KOPT-K1 (cell line): ENCODE measurements around the gene CYP51A1.
"Not testable (repeated sequence)": the region's sequence is repeated elsewhere in the genome, so short reads cannot be mapped to it uniquely, and the experiment has no call there.

Experiments
- H3K27ac ChIP-seq: fragments of 200-600 bp; sonication (generic); 2 replicates; pipeline ENCODE4 v1.5.1; 2016; ENCODE audit warnings: antibody characterized with exemption, mild to moderate bottlenecking, low read depth, low read length; ENCODE audit not compliant: poor library complexity, severe bottlenecking
- H3K36me3 ChIP-seq: fragments of 200-600 bp; sonication (generic); 2 replicates; pipeline ENCODE4 v1.5.1; 2017; ENCODE audit warnings: antibody characterized with exemption, mild to moderate bottlenecking, low read length, moderate library complexity; ENCODE audit not compliant: insufficient read depth
- H3K9me3 ChIP-seq: fragments of 200-600 bp; sonication (generic); 2 replicates; pipeline ENCODE4 v1.5.1; 2017; ENCODE audit warnings: antibody characterized with exemption, low read length, mild to moderate bottlenecking; ENCODE audit not compliant: insufficient read depth, poor library complexity, severe bottlenecking

Gene CYP51A1

GRCh38 chr7:92134271-92135051, at the start of gene CYP51A1:
TSS of gene CYP51A1 (minus strand) at chr7:92134477. CDS start at chr7:92134364, 113 bp downstream.
- peak within 1 kb of the TSS; percentile 66 for H3K27ac ChIP-seq

GRCh38 chr7:92178928-92179924, 44.9 kb upstream of the CYP51A1 start, which contains the start of gene LRRD1:
TSS of gene LRRD1 (minus strand) at chr7:92179142. CDS start at chr7:92165202, 13,940 bp downstream.
- Histone ChIP-seq H3K9me3 (peaks cover 10% of the 10 kb centered on the region), H3K36me3 (no peaks in the 10 kb centered on the region), H3K27ac (no peak within 1 kb of the TSS)

More at GRCh38 chr7:92134271-92135051, at the start of gene CYP51A1:
- H3K9me3 ChIP-seq: no peaks in the 10 kb centered on the region
- H3K36me3 ChIP-seq: peaks cover 13% of the 10 kb centered on the region; the same call in 1 of the 2 replicates

- Histone ChIP-seq H3K36me3 (no peaks in the 10 kb centered on the region), H3K27ac (no peak overlapping the region), H3K9me3 (no peaks in the 10 kb centered on the region)
Measured at GRCh38 chr7:92177362-92177761, 43.1 kb upstream of the CYP51A1 start.

- not testable (repeated sequence) for H3K36me3 ChIP-seq
Measured at GRCh38 chr7:92169529-92169928, 35.3 kb upstream of the CYP51A1 start.

GRCh38 chr7:92161271-92161670, 27.0 kb upstream of the CYP51A1 start:
- Histone ChIP-seq H3K9me3 (no peaks in the 10 kb centered on the region), H3K27ac (no peak overlapping the region), H3K36me3 (no peaks in the 10 kb centered on the region)

More at GRCh38 chr7:92169529-92169928, 35.3 kb upstream of the CYP51A1 start:
- not testable (repeated sequence) for H3K9me3 ChIP-seq, H3K27ac ChIP-seq

- Histone ChIP-seq H3K27ac (no peak overlapping the region), H3K36me3 (no peaks in the 10 kb centered on the region)
Measured at GRCh38 chr7:92158660-92159575, 24.6 kb upstream of the CYP51A1 start.

GRCh38 chr7:92156990-92157389, 22.7 kb upstream of the CYP51A1 start:
- no peaks in the 10 kb centered on the region for H3K9me3 ChIP-seq
- no peaks in the 10 kb centered on the region for H3K36me3 ChIP-seq
- no peak overlapping the region for H3K27ac ChIP-seq

More at GRCh38 chr7:92158660-92159575, 24.6 kb upstream of the CYP51A1 start:
- H3K9me3 ChIP-seq: no peaks in the 10 kb centered on the region

GRCh38 chr7:92155108-92155739, 20.9 kb upstream of the CYP51A1 start:
- no peaks in the 10 kb centered on the region for H3K36me3 ChIP-seq
- H3K27ac ChIP-seq: no peak overlapping the region
- H3K9me3 ChIP-seq: no peaks in the 10 kb centered on the region

GRCh38 chr7:92150450-92151017, 16.3 kb upstream of the CYP51A1 start:
- H3K9me3 ChIP-seq: no peaks in the 10 kb centered on the region
- no peaks in the 10 kb centered on the region for H3K36me3 ChIP-seq
- no peak overlapping the region for H3K27ac ChIP-seq

- no peaks in the 10 kb centered on the region for H3K36me3 ChIP-seq
- no peaks in the 10 kb centered on the region for H3K9me3 ChIP-seq
- H3K27ac ChIP-seq: no peak overlapping the region
Measured at GRCh38 chr7:92149736-92150239, 15.5 kb upstream of the CYP51A1 start.

GRCh38 chr7:92143192-92143880, 9.1 kb upstream of the CYP51A1 start:
- H3K27ac ChIP-seq, H3K36me3 ChIP-seq, H3K9me3 ChIP-seq: not testable (repeated sequence)

GRCh38 chr7:92142791-92143190, 8.5 kb upstream of the CYP51A1 start:
- H3K36me3 ChIP-seq, H3K27ac ChIP-seq, H3K9me3 ChIP-seq: not testable (repeated sequence)

- Histone ChIP-seq H3K36me3 (no peaks in the 10 kb centered on the region), H3K27ac (no peak overlapping the region), H3K9me3 (peaks cover 8% of the 10 kb centered on the region)
Measured at GRCh38 chr7:92141161-92141560, 6.9 kb upstream of the CYP51A1 start.
